Naive B cell (primary cell): ENCODE data around the gene PRM3. TPM values are rescaled to one million over a fixed set of nuclear protein-coding genes. Genes with fewer than 3 reads are reported as not detected.

Experiments used
- ATAC-seq, 2 donors: fragments of 150-1000 bp; cut with Tn5 transposase; 2 replicates each; pipeline ENCODE4 v1.10.0; 2021; ENCODE audit warnings: low read depth in 2 of 2, mild to moderate bottlenecking in 2 of 2, moderate library complexity in 2 of 2
- DNase-seq: peaks from one replicate; pipeline ENCODE4 v3.0.0; 2022
- H3K27ac Mint-ChIP-seq, 6 donors: one replicate each; pipeline ENCODE4 v1.8.0; 2020 to 2022; ENCODE audit warnings: mild to moderate bottlenecking in 6 of 6, mixed read lengths in 6 of 6, moderate library complexity in 5 of 6, inconsistent platforms in 2 of 6
- H3K27me3 Mint-ChIP-seq, 3 donors: one replicate each; pipeline ENCODE4 v1.8.0; 2021 to 2022; ENCODE audit warnings: mixed read lengths in 3 of 3, mild to moderate bottlenecking in 1 of 3
- H3K36me3 Mint-ChIP-seq, 2 donors: one replicate each; pipeline ENCODE4 v1.8.0; 2020 to 2022; ENCODE audit warnings: mixed read lengths in 2 of 2, inconsistent platforms in 1 of 2, mild to moderate bottlenecking in 1 of 2
- H3K4me1 Mint-ChIP-seq, 3 donors: one replicate each; pipeline ENCODE4 v1.8.0; 2020 to 2022; ENCODE audit warnings: mixed read lengths in 3 of 3, inconsistent platforms in 1 of 3, mild to moderate bottlenecking in 1 of 3, moderate library complexity in 1 of 3
- H3K4me3 Mint-ChIP-seq, 8 donors: one replicate each; pipeline ENCODE4 v1.8.0; 2020 to 2022; ENCODE audit warnings: mild to moderate bottlenecking in 8 of 8, mixed read lengths in 8 of 8, moderate library complexity in 8 of 8, inconsistent platforms in 2 of 8
- H3K9me3 Mint-ChIP-seq, 7 donors: one replicate each; pipeline ENCODE4 v1.8.0; 2020 to 2022; ENCODE audit warnings: mixed read lengths in 7 of 7, mild to moderate bottlenecking in 5 of 7, inconsistent platforms in 2 of 7, moderate library complexity in 1 of 7
- polyA plus RNA-seq, 6 donors: library from polyadenylated mRNA; unstranded; fragments of 300-500 nt; fragmentation: Illumina TruSeq; gene quantifications; one replicate each; pipeline ENCODE4 v1.2.3, GENCODE V29; 2021; ENCODE audit warnings: low read depth in 6 of 6

The PRM3 gene
- polyA plus RNA-seq, 6 donors from 2014 or later = not detected

GRCh38 chr16:11256661-11257130 lies 16.7 kb downstream of the PRM3 start:
- Mint-ChIP-seq H3K27ac (peak overlapping the region; percentile 97 to 99 (median 98)), H3K4me3 (peak overlapping the region; percentile 94 to 99 (median 98)), H3K36me3 (peaks cover 6 to 13% of the 10 kb centered on the region in 2 donors), H3K27me3 (no peaks in the 10 kb centered on the region), H3K4me1 (peaks cover 38 to 62% (median 48%) of the 10 kb centered on the region in 3 donors), H3K9me3 (peaks cover 0 to 1% (median 0%) of the 10 kb centered on the region in 7 donors)
- no peak for ATAC-seq
- DNase-seq = no peak

GRCh38 chr16:11255737-11256660 lies 17.4 kb downstream of the PRM3 start, which contains the start of gene SOCS1:
SOCS1 (minus strand) TSS chr16:11256204; CDS start chr16:11255478, 726 bp downstream.
- peak within 1 kb of the TSS; percentile 94 to 99 (median 98) for H3K4me3 Mint-ChIP-seq
- ATAC-seq = peak; percentile 66 to 72
- peaks cover 0 to 1% (median 0%) of the 10 kb centered on the region in 7 donors for H3K9me3 Mint-ChIP-seq
- peak; percentile 83 for DNase-seq
- peaks cover 38 to 64% (median 48%) of the 10 kb centered on the region in 3 donors for H3K4me1 Mint-ChIP-seq
- H3K36me3 Mint-ChIP-seq = peaks cover 6 to 13% of the 10 kb centered on the region in 2 donors
- H3K27me3 Mint-ChIP-seq = no peaks in the 10 kb centered on the region
- peak within 1 kb of the TSS; percentile 97 to 99 (median 98) for H3K27ac Mint-ChIP-seq

GRCh38 chr16:11254913-11255736 lies 18.3 kb downstream of the PRM3 start:
- ATAC-seq = peak; percentile 26 to 34
- Mint-ChIP-seq H3K4me1 (peaks cover 44 to 67% (median 48%) of the 10 kb centered on the region in 3 donors), H3K27me3 (no peaks in the 10 kb centered on the region), H3K27ac (peak overlapping the region in 4 of 6 donors; percentile 65 to 94 (median 80)), H3K36me3 (peaks cover 6 to 20% of the 10 kb centered on the region in 2 donors), H3K9me3 (peaks cover 0 to 1% (median 0%) of the 10 kb centered on the region in 7 donors), H3K4me3 (peak overlapping the region; percentile 83 to 95 (median 88))
- peak; percentile 59 for DNase-seq

- Mint-ChIP-seq H3K9me3 (no peaks in the 10 kb centered on the region), H3K27me3 (no peaks in the 10 kb centered on the region), H3K27ac (peak overlapping the region in 4 of 6 donors; percentile 43 to 91 (median 80)), H3K36me3 (peaks cover 6 to 20% of the 10 kb centered on the region in 2 donors), H3K4me3 (peak overlapping the region; percentile 83 to 95 (median 88)), H3K4me1 (peaks cover 44 to 58% (median 45%) of the 10 kb centered on the region in 3 donors)
- no peak for DNase-seq
- ATAC-seq = no peak
Measured at GRCh38 chr16:11253995-11254912, 19.2 kb downstream of the PRM3 start.

GRCh38 chr16:11253009-11253994 lies 20.1 kb downstream of the PRM3 start:
- no peaks in the 10 kb centered on the region for H3K27me3 Mint-ChIP-seq
- ATAC-seq = no peak
- no peak for DNase-seq

DNA sequence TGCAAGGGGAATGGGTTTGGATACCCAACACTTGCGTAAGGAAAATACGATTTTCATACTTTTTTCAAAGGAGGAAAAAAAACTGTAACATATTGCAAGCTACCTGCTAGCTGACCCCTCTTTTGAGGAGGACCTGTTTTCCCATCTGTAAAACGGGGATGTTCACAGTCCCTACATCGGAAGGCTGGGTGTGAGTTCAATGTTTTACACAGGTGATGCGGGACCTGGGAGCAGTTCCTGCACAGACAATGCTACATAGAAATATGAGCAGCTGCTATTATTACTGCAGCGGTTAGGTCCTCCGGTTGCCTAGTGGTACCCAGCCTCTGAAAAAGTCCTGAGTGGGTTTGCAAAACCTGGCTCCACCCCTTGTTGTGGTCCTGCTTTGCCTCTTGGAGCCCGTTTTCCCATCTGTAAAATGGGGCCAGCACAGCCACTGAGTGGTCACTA lies 20.9 kb downstream of the PRM3 start:
- H3K36me3 Mint-ChIP-seq = peaks cover 6 to 20% of the 10 kb centered on the region in 2 donors
- peaks cover 29 to 42% (median 39%) of the 10 kb centered on the region in 3 donors for H3K4me1 Mint-ChIP-seq
- ATAC-seq (no peak), DNase-seq (no peak)
- no peaks in the 10 kb centered on the region for H3K9me3 Mint-ChIP-seq
- peak overlapping the region in 2 of 6 donors; percentile 68 to 89 for H3K27ac Mint-ChIP-seq
- no peaks in the 10 kb centered on the region for H3K27me3 Mint-ChIP-seq
- peak overlapping the region in 7 of 8 donors; percentile 49 to 88 (median 83) for H3K4me3 Mint-ChIP-seq

More at GRCh38 chr16:11253009-11253994, 20.1 kb downstream of the PRM3 start:
- Mint-ChIP-seq H3K9me3 (no peaks in the 10 kb centered on the region), H3K27ac (peak overlapping the region in 4 of 6 donors; percentile 43 to 91 (median 58)), H3K4me1 (peaks cover 36 to 49% (median 40%) of the 10 kb centered on the region in 3 donors), H3K36me3 (peaks cover 6 to 20% of the 10 kb centered on the region in 2 donors), H3K4me3 (peak overlapping the region; percentile 65 to 95 (median 88))

DNA sequence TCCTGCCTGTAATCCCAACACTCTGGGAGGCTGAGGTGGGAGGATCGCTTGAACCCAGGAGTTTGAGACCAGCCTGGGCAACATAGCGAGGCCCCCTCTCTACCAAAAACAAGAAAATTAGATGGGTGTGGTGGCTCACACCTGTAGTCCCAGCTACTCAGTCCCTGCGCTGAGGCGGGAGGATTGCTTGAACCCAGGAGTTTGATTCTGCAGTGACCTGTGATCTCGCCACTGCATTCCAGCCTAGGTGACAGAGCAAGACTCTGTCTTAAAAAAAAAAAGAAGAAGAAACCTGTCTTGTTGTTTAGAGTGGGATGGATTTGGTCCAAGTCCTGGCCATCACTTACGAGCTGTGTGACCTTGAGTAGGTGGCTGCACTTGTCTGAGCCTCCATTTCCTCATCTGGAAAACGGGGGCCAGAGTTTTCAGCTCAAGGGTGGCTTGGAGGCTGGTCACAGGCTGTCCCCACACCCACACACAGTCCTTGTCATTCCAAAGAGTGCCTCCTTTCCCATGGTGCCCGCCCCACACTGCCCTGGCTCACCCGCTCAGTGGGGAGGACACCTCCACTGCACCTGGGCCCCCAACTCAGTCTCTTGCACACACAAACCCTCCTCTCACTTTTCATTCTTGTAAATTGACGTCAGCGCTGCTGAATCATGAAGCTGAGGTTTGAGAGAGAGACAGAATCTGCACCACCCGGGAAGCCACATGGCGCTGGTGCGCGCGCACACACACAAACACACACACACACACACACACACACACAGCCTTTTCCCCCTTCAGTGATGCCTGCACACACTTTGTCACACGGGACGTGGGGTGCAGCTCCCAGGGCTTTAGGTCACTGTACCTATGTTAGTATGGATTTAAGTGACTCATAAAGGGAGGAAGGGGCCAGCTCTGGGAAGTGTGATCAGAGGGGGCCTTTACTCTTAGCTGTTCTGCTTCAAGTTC lies 21.6 kb downstream of the PRM3 start:
- Mint-ChIP-seq H3K27me3 (no peaks in the 10 kb centered on the region), H3K27ac (peak overlapping the region in 5 of 6 donors; percentile 21 to 89 (median 60)), H3K9me3 (no peaks in the 10 kb centered on the region), H3K36me3 (peaks cover 6 to 20% of the 10 kb centered on the region in 2 donors), H3K4me3 (peak overlapping the region in 3 of 8 donors; percentile 47 to 88 (median 67)), H3K4me1 (peaks cover 23 to 35% (median 32%) of the 10 kb centered on the region in 3 donors)
- DNase-seq = no peak
- no peak for ATAC-seq

DNA sequence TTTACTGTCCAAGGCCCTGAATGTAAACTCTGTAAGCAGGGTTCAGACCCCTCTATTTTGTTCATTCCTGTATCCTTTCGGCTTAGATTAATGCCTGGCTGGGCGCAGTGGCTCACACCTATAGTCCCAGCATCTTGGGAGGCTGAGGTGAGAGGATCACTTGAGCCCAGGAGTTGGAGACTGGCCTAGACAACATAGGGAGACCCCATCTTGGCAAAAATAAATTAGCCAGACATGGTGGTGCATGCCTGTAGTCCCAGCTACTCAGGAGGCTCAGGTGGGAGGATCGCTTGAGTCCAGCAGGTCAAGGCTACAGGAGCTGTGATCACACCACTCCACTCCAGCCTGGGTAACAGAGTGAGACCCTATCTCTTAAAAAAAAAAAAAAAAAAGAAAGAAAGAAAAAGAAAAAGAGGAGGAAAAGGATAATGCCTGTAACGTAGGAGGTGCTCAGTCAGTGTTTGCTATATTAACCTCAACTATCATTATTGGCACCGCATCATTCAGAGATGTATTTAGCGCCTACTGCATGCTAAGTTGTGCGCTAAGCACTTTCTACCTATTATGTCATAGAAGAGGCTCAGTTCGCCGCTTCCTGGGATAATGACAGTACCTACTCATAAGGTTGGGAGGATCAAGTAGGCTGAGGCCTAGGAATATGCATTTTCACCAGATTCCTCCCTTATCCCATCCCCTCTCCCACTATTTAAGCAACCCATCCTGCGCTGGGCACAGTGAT lies 22.5 kb downstream of the PRM3 start:
- no peak for ATAC-seq
- no peak for DNase-seq
- Mint-ChIP-seq H3K36me3 (peaks cover 6 to 20% of the 10 kb centered on the region in 2 donors), H3K27me3 (no peaks in the 10 kb centered on the region), H3K4me1 (peaks cover 23 to 30% (median 28%) of the 10 kb centered on the region in 3 donors), H3K4me3 (peak overlapping the region in 1 of 8 donors; percentile 33), H3K27ac (peak overlapping the region in 2 of 6 donors; percentile 24 to 77), H3K9me3 (no peaks in the 10 kb centered on the region)

DNA sequence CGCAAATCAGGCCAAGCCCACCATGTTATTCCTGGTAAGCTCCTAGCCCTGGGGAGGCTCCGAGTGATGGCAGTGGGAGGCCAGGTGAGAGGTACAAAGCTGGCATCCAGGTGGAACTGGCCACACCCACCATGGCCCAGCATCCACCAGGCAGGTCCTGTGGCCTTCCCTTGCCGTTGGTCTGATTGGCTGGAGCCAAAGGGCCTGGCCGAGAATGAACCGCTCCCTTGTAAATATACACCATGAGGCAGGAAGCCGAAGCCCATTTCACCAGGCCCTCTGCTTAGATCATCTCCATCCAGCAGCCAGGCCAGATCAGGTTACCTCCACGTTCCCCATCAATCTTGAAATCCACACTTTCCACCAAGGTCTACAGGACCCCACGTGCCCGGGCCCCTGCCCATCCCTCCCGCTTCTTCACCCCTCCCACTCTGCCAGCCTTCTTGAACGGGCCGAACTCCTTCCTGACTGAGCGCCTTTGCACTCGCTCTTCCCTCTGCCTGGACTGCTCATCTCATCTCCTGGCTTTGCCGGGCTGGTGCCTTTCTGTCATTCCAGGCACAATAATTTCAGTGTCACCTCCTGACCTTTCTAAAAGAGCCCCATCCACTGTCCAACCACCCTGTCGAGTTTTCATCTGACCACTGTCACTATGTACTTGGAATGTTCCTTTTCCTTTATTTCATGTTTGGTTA lies 23.2 kb downstream of the PRM3 start:
- Mint-ChIP-seq H3K4me1 (peaks cover 23 to 30% (median 28%) of the 10 kb centered on the region in 3 donors), H3K27ac (peak overlapping the region in 3 of 6 donors; percentile 24 to 80 (median 77)), H3K4me3 (peak overlapping the region in 2 of 8 donors; percentile 22 to 61), H3K9me3 (no peaks in the 10 kb centered on the region), H3K27me3 (no peaks in the 10 kb centered on the region), H3K36me3 (peaks cover 6 to 20% of the 10 kb centered on the region in 2 donors)
- ATAC-seq = no peak
- DNase-seq = no peak
